ENCODE results near the gene IMMP2L. TPM values are rescaled to one million over a fixed set of nuclear protein-coding genes. Genes with fewer than 3 reads are reported as not detected.

The IMMP2L gene
- total RNA-seq, 3 donors from 2014 or later (not counting 1 experiment from before 2014, with no cell fraction given), result 6.9 to 9.2 (median 8.7) TPM

DNA sequence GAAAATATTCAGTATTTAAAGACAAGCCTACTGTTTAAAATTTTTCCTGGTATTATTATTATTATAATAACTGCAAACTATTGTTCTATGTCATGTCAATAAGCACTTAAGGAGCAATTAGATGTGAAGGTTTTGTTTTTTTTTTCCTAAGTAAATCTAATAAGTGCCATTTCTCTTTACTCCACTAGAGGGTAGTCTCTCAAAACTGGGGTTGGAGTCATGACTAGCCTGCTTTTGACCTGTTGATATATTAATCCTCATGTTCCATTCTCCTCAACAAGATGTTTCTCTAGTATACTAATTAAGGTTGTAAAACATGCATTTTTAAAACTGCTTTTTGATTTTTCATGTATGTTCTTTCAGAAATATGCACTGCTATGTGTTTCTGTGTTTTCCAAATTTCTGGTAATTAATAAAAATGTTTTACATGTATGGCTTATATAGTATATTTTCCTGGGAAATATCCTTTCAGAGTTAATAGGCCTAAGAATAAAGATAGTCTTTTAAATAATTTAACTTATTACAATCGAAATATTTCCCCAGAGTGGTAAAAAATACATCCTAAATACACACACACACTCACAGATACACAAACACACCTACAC, 472.4 kb downstream of the IMMP2L start:
- ATAC-seq (peak in 2 of 3 donors; percentile 37 to 40), DNase-seq (peak in 1 of 2 donors; percentile 73)
- H3K4me1 ChIP-seq (ENCODE audit: control insufficient read depth, insufficient read depth, low read length), result no peaks in the 10 kb centered on the region
- no peak overlapping the region for H3K4me3 ChIP-seq (ENCODE audit: low read length)
- Mint-ChIP-seq H3K9me3 (no peaks in the 10 kb centered on the region), H3K27ac (no peak overlapping the region), H3K27me3 (ENCODE audit: low read depth in 2 of 2) (no peaks in the 10 kb centered on the region), H3K36me3 (no peaks in the 10 kb centered on the region), H3K4me3 (no peak overlapping the region), H3K4me1 (peaks cover 0 to under 1% of the 10 kb centered on the region in 2 donors)
- intact Hi-C loops (cut with micrococcal nuclease), result loop anchor here (2.0 kb wide), 1 partner anchor 647 kb away; no protein-coding TSS in a partner anchor
- WGBS (ENCODE audit: insufficient coverage), result no CpG with 5 or more reads among the region's 1 CpG
- no peaks in the 10 kb centered on the region for H3K36me3 ChIP-seq (ENCODE audit: control insufficient read depth, insufficient read depth, low read length)
- no peaks in the 10 kb centered on the region for H3K27me3 ChIP-seq (ENCODE audit: control insufficient read depth, insufficient read depth, low read length)
- no peak overlapping the region for H3K27ac ChIP-seq (ENCODE audit: low read length)
- TF ChIP-seq, protein P1, sequence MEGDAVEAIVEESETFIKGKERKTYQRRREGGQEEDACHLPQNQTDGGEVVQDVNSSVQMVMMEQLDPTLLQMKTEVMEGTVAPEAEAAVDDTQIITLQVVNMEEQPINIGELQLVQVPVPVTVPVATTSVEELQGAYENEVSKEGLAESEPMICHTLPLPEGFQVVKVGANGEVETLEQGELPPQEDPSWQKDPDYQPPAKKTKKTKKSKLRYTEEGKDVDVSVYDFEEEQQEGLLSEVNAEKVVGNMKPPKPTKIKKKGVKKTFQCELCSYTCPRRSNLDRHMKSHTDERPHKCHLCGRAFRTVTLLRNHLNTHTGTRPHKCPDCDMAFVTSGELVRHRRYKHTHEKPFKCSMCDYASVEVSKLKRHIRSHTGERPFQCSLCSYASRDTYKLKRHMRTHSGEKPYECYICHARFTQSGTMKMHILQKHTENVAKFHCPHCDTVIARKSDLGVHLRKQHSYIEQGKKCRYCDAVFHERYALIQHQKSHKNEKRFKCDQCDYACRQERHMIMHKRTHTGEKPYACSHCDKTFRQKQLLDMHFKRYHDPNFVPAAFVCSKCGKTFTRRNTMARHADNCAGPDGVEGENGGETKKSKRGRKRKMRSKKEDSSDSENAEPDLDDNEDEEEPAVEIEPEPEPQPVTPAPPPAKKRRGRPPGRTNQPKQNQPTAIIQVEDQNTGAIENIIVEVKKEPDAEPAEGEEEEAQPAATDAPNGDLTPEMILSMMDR (IDR thresholded peaks at IDR 0.05), result peak; percentile 62
- no peaks in the 10 kb centered on the region for H3K9me3 ChIP-seq (ENCODE audit: control insufficient read depth, insufficient read depth, low read length)

DNA sequence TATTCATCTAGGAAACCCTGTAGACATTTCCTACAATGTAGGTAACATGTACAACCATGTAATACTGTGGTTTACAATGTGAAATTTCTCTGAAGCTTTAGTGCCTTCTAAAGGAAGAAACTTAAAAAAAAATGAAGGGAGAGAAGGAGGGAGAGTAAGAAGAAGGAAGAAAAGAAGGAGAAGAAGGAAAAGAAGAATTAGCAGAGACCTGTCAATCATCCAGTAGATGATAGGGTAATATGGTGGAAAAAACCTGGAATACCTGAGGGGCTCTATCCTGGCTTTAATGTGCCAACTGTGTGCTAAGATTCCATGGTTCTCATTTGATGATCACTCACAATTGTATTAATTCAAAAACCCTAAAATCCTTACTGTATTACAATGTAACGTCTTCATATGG, 474.0 kb downstream of the IMMP2L start:
- Histone ChIP-seq H3K27ac (ENCODE audit: low read length) (no peak overlapping the region), H3K9me3 (ENCODE audit: control insufficient read depth, insufficient read depth, low read length) (no peaks in the 10 kb centered on the region), H3K4me3 (ENCODE audit: low read length) (no peak overlapping the region), H3K36me3 (ENCODE audit: control insufficient read depth, insufficient read depth, low read length) (no peaks in the 10 kb centered on the region), H3K4me1 (ENCODE audit: control insufficient read depth, insufficient read depth, low read length) (no peaks in the 10 kb centered on the region), H3K27me3 (ENCODE audit: control insufficient read depth, insufficient read depth, low read length) (no peaks in the 10 kb centered on the region)
- Mint-ChIP-seq H3K36me3 (no peaks in the 10 kb centered on the region), H3K4me1 (peaks cover under 1 to 16% of the 10 kb centered on the region in 2 donors), H3K9me3 (no peaks in the 10 kb centered on the region), H3K27ac (no peak overlapping the region), H3K27me3 (ENCODE audit: low read depth in 2 of 2) (no peaks in the 10 kb centered on the region), H3K4me3 (no peak overlapping the region)
- ATAC-seq (no peak), DNase-seq (no peak)
- TF ChIP-seq, protein P1 (IDR thresholded peaks at IDR 0.05), result no peak
- WGBS (ENCODE audit: insufficient coverage), result no CpG with 5 or more reads among the region's 1 CpG
- intact Hi-C loops (cut with micrococcal nuclease), result no loop called here

DNA sequence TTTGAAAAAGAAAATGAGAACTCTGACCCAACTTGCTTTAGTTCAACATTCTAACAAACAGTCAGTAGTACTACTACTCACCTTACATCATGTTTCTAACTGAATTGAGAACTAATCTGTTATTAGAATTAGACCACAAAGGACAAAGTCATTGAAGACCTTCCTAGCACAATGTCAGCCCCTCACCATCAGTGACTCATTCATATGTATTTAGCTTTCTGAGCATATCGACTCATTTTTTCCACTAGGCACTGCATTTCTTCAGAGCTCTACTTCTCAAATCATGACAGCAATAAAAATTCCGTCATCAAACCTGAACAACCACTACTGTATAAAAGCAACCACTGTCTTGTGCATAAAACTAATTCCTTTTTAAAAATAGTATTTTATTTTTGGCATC, 475.8 kb downstream of the IMMP2L start:
- DNase-seq (no peak), ATAC-seq (no peak)
- Histone ChIP-seq H3K4me1 (ENCODE audit: control insufficient read depth, insufficient read depth, low read length) (peaks cover 3% of the 10 kb centered on the region), H3K27ac (ENCODE audit: low read length) (no peak overlapping the region), H3K9me3 (ENCODE audit: control insufficient read depth, insufficient read depth, low read length) (no peaks in the 10 kb centered on the region), H3K27me3 (ENCODE audit: control insufficient read depth, insufficient read depth, low read length) (no peaks in the 10 kb centered on the region), H3K4me3 (ENCODE audit: low read length) (no peak overlapping the region), H3K36me3 (ENCODE audit: control insufficient read depth, insufficient read depth, low read length) (no peaks in the 10 kb centered on the region)
- intact Hi-C loops (cut with micrococcal nuclease), result no loop called here
- H3K9me3 Mint-ChIP-seq, result no peaks in the 10 kb centered on the region
- 73% methylated on average over 2 of the region's 2 CpGs for WGBS (ENCODE audit: insufficient coverage)
- H3K36me3 Mint-ChIP-seq, result no peaks in the 10 kb centered on the region
- no peaks in the 10 kb centered on the region for H3K27me3 Mint-ChIP-seq (ENCODE audit: low read depth in 2 of 2)
- no peak overlapping the region for H3K27ac Mint-ChIP-seq
- TF ChIP-seq, protein P1 (IDR thresholded peaks at IDR 0.05), result no peak
- no peak overlapping the region for H3K4me3 Mint-ChIP-seq
- peaks cover 14 to 31% of the 10 kb centered on the region in 2 donors for H3K4me1 Mint-ChIP-seq

DNA sequence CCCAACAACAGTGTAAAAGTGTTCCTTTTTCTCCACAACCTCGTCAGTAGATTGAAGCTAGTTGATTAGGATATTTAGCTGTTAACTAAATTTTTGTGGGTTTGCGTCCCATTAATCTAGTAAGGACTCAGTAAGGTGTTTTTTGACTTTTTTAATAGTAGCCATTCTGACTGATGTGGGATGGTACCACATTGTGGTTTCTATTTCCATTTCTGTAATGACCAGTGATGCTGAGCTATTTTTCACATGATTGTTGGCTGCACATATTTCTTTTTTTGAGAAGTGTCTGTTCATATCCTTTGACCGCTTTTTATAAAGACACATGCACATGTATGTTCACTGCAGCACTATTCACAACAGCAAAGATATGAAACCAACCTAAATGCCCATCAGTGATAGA, 476.9 kb downstream of the IMMP2L start:
- Mint-ChIP-seq H3K27ac (no peak overlapping the region), H3K9me3 (no peaks in the 10 kb centered on the region), H3K4me3 (no peak overlapping the region), H3K4me1 (peaks cover 15 to 32% of the 10 kb centered on the region in 2 donors), H3K36me3 (no peaks in the 10 kb centered on the region), H3K27me3 (ENCODE audit: low read depth in 2 of 2) (no peaks in the 10 kb centered on the region)
- Histone ChIP-seq H3K27ac (ENCODE audit: low read length) (no peak overlapping the region), H3K36me3 (ENCODE audit: control insufficient read depth, insufficient read depth, low read length) (no peaks in the 10 kb centered on the region), H3K4me3 (ENCODE audit: low read length) (no peak overlapping the region), H3K27me3 (ENCODE audit: control insufficient read depth, insufficient read depth, low read length) (no peaks in the 10 kb centered on the region), H3K4me1 (ENCODE audit: control insufficient read depth, insufficient read depth, low read length) (peaks cover 3% of the 10 kb centered on the region), H3K9me3 (ENCODE audit: control insufficient read depth, insufficient read depth, low read length) (no peaks in the 10 kb centered on the region)
- intact Hi-C loops (cut with micrococcal nuclease), result no loop called here
- TF ChIP-seq, protein P1 (IDR thresholded peaks at IDR 0.05), result no peak
- 95% methylated on average over 3 of the region's 3 CpGs for WGBS (ENCODE audit: insufficient coverage)
- ATAC-seq, result no peak
- DNase-seq, result no peak
